Gastroesophageal sphincter (tissue), 3 donors: ENCODE results near the gene RNF227.

Experiments
- EP300 ChIP-seq: sonication (generic); formaldehyde crosslinking; IDR thresholded peaks from one replicate; pipeline ENCODE4 v1.6.1; 2017; ENCODE audit warnings: antibody characterized with exemption, mild to moderate bottlenecking
- POLR2A ChIP-seq, 2 donors: fragments of 450-650 bp; IDR thresholded peaks; one replicate each; pipeline ENCODE4 v1.6.1; 2017; ENCODE audit warnings: antibody characterized with exemption in 2 of 2, mild to moderate bottlenecking in 2 of 2, moderate library complexity in 1 of 2
- TF ChIP-seq, protein P1 (sequence below), 4 experiments: fragments of 200-600 bp in 2 of 4; fragments of 450-650 bp in 2 of 4; sonication (generic) in 1 of 4; IDR thresholded peaks; one replicate each; pipeline ENCODE4 v1.5.1; 2017 to 2019; ENCODE audit warnings: antibody characterized with exemption in 4 of 4, mild to moderate bottlenecking in 2 of 4, moderate library complexity in 2 of 4

DNA sequence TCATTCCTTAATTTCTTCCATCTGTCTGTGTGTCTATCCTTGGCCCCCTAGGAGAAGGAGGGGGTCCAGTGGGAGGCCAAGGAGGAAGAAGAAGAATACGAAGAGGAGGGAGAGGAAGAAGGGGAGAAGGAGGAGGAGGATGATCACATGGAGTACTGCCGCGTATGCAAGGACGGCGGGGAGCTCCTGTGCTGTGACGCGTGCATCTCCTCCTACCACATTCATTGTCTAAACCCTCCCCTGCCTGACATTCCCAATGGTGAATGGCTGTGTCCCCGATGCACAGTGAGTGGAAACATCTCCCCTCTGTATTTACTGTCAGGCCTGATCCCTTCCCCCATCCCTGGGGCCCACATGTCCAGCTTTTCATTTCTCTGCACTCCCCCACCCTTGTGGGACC, 21.2 kb downstream of the RNF227 start:
- TF ChIP-seq, protein P1, sequence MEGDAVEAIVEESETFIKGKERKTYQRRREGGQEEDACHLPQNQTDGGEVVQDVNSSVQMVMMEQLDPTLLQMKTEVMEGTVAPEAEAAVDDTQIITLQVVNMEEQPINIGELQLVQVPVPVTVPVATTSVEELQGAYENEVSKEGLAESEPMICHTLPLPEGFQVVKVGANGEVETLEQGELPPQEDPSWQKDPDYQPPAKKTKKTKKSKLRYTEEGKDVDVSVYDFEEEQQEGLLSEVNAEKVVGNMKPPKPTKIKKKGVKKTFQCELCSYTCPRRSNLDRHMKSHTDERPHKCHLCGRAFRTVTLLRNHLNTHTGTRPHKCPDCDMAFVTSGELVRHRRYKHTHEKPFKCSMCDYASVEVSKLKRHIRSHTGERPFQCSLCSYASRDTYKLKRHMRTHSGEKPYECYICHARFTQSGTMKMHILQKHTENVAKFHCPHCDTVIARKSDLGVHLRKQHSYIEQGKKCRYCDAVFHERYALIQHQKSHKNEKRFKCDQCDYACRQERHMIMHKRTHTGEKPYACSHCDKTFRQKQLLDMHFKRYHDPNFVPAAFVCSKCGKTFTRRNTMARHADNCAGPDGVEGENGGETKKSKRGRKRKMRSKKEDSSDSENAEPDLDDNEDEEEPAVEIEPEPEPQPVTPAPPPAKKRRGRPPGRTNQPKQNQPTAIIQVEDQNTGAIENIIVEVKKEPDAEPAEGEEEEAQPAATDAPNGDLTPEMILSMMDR (IDR thresholded peaks at IDR 0.05), result no peak
- TF ChIP-seq EP300, result no peak
- no peak for TF ChIP-seq POLR2A (IDR thresholded peaks at IDR 0.05)
